ENCODE data around the gene SLCO2A1.

The SLCO2A1 gene

DNA sequence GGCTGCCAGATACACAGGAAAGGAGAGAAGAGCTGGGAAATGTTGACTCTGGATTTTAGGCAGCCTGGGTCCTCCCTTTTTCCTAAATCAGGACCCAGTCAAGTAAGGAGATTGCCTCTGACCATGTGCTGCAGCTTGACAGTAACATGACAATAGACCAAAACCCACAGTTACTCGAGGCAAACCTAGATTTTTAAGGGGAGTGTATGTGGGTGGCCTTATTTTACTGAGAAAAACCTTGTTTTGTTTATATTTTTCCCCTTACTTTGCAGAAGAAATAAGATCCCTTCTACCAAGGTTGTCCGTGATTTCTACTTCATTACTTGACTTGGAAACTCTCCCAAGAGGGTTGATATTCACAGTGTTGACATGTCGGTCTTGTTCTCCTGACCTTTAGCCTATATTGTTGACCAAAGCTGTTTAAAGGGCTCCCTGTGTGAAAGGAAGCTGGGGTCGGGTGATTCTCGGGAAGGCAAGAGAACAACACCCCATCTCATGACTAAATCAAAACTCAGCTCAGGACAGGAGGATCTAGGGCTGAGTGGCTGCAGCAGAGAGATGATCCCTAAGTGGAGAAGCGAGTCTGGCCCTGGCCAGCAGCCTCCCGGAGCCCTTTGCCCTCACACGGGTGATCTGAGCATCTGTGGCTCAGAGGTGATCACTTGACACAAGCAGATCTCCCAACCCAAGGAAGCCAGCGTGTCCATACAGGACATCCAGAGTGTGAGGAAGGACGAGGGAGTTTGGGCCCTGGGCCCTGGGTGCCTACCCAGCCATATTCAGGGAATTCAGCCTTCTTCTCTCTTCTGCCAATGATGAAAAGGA, 31.0 kb upstream of the SLCO2A1 start:
- DNase-seq (ENCODE audit: low read depth in 2 of 2): no peak

DNA sequence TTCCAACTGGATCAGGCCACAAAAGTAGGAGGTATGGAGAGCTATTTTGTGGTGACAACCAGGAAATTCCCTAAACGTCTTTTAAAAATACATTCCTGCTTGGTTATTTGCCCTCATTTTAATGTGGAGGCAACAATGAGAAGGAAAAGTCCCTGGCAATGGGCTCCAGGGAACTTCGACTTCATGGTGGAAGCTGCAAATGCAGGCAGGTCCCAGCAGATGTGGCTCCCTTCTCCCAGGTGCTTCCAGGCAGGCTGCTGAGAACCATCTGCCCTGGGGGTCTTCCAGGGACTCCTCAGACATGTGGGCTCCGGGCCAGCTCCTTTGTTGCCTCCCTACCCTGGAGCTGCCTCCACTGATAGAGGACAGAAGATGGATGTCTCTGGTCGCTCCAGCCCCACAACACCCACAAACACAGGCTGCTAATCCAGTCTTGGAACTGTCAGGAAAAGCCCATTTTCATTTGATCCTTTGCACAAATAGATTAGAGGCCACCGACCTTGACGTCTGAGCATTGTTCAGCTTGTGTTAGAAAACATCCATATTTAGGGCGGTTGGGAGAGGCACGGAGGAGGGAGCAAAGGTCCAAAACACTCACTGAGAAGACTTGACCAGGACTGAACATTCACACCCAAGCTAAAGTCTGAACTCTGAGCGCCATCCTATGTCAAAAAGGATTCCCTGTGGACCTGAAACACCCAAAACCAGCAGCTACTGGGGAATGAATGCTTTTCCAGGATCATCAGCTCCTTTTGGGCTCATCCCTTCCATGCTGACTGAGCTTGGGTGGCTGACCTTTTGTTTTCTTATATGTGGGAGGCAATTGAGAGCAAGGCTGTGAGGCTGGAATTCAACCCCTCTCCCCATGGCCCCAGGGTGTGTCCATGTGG, 30.2 kb upstream of the SLCO2A1 start:
- DNase-seq (ENCODE audit: low read depth in 2 of 2): no peak

DNA sequence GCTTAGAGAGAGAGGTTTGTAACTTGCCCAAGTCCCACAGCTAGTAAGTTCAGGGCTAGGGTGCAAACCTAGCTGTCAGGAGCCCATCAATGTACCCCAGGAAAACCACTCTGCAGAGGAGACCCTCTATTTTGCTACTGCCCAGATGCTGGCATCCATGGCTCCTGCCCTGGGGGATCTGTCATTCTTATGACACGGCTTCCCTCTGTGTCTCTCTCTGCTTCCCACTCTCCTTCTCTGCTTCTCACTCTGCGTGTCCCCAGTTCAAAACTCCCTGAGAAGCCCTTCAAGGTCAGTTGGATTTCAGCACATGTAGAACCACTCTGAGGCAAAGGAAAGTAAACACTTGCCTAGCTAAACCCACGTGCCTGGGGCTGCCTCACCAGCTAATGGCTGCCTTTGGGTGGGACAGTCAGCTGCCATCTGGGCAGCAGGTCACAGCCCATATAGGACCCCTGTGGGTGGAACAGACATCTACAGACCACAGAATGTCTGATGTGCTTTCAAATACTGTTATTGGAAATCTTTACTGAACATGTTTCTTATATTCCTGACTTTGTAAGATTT, 29.4 kb upstream of the SLCO2A1 start:
- DNase-seq (ENCODE audit: low read depth in 2 of 2): no peak

DNA sequence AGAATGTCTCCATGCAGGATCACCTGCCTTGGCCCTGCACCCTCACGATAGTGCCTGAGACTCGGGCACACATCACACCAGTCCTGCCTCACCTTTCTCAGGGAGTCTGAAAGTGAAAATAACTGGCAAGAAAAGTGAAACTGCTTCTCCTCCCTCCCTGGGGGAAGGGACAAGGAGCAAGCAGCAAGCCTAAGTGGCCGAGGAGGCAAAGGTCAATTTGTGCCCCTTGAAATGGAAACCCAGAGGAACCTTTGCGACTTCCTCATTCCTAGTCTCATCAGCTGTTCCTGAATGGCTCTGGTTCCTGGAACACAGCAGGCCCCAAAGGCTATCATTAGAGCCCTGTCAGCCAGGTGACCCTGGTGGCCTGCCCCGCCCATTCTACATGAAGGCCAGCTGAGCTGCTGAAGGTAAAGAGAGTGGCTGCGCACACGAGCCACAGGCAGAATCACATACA, 28.0 kb upstream of the SLCO2A1 start:
- no peak for DNase-seq (ENCODE audit: low read depth in 2 of 2)

DNA sequence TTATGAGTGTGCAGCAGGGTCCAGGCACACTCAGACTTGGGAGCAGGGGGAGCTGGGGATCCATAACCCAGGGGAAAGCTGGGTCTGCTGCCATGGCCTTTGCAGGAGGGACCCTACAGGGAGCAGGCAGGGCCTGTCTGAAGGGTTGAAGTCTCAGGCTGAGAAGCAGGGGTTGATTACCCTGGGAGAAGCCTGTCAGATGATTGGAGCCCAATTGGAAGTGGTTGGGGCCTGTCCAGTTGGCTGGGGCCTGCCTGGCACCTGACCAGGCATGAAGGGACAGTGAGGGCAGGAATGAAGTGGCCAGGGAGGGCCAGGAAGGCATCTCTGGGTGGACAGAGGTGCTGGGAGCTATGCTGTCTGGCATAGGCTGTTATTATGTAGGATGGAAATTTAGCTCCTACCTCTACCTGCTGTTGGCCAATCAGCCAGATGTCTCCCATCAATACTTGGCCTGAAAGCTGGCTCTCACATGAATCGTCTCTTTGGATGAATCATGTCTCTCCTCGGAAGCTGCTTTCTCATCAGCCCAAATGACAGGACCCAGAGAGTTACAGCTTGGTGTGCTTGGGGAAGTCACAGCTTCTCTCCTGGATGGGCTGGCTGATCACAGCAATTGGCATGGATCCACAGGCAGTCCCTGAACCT, 27.4 kb upstream of the SLCO2A1 start:
- no peak for DNase-seq (ENCODE audit: low read depth in 2 of 2)

DNA sequence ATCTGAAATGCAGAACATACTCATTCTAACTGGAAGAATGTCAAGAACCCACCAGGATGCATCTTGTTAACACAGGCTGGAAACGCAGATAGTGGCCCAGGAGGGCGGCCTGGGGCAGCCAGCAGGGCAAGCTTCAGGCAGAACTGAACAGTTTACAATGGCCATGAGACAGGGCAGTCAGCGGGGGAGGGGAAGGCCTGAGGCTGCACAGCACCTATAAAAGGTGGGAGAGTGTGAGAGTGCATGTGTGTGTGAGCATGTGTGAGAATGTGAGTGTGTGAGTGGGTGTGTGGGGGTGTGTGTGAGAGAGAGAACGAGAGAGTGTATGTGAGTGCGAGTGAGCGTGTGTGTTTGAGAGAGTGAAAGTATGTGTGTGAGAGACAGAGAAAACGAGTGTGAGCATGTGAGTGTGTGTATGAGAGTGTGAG, 26.8 kb upstream of the SLCO2A1 start:
- no peak for DNase-seq (ENCODE audit: low read depth in 2 of 2)

DNA sequence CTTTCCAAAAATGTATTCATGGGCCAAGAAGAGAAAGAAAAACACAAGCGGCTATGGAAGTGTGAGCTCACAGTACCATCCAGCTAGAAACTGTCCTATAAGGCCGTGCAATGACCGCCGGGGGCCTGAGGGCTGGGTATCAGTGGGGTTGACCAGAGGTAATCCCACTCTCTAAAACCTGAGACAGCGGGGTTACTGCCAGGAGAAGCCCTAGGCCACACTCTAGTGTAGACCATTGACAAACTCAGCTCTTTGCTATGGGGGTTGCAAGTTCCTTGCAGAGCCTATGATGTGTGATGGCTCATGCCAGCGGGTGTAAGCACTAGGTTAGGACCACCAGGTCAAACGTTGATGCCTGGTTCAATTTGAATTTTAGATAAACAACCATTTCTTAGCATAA, 25.9 kb upstream of the SLCO2A1 start:
- no peak for DNase-seq (ENCODE audit: low read depth in 2 of 2)

DNA sequence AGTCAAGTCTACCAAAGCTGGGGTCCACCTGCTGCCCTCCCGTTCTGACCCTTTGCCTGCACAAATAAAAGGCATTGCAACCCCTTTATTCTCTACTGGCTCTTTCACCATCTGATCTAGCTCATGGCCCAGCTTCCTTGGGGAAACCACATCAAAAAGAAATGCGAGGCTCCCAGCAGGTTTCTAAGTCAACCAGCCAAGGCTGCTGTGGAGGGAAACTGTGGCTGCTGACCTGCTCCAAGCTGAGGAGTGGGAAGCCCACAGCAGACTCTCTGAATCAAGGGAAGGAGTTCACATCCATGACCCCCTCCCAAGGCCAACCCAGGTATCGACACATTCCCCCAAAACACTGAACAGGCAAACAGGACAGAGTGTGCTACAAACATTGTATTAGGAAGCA, 25.2 kb upstream of the SLCO2A1 start:
- no peak for DNase-seq (ENCODE audit: low read depth in 2 of 2)

DNA sequence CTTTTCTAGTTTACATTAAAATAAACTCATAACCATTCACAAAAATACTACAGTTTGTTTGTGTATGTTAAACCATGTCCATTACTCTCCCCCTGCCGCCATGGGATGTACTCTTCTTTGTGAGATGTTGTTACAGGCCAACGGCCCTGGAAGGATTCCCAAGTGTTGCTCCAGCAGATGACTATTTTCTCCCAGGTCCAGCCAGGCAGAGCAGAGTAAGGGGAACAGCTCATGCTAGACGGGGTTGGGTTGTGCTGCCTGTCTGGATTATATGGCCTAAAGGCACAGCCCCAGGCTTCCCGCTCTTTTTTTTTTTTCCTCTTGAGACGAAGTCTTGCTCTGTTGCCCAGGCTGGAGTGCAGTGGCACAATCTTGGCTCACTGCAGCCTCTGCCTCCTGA, 24.5 kb upstream of the SLCO2A1 start:
- DNase-seq (ENCODE audit: low read depth in 2 of 2): no peak

DNA sequence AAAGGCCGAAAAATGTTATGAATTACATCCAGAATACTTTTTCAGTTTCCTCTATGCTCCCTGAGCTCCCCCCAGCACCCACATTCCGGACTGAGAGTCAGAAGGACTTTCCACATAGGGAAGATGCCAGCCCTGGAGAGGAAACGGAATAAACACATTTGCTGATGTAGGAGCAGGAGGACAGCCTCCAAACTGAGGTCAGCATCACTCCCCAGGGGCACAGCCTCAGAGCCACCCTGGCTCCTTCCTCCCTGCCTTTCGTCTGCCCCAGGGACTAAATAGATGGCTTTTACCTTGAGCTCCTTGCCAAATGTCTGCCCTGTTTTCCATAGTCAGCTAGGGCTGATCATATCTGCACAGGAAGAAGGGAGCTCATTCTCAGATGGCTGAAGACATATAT, 22.6 kb upstream of the SLCO2A1 start:
- no peak for DNase-seq (ENCODE audit: low read depth in 2 of 2)

DNA sequence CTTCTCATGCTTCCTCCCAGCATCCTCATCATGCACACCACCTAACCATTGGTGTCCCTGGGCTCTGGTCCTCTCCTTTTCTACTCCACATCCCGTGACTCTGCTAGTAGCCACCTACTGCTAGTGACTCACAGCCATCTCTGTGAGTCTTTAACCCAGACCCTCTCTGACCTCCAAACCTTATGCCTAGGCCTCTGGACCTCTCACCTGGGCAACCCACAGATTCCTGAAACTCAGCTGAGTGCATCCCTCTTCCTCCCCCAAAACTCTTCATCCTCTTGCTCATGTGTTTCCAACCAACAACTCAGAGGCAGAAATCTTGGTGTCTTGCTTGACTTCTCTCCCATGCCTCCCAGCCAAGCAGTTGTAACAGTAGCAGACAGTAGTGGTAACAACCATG, 20.0 kb upstream of the SLCO2A1 start:
- no peak for DNase-seq (ENCODE audit: low read depth in 2 of 2)

DNA sequence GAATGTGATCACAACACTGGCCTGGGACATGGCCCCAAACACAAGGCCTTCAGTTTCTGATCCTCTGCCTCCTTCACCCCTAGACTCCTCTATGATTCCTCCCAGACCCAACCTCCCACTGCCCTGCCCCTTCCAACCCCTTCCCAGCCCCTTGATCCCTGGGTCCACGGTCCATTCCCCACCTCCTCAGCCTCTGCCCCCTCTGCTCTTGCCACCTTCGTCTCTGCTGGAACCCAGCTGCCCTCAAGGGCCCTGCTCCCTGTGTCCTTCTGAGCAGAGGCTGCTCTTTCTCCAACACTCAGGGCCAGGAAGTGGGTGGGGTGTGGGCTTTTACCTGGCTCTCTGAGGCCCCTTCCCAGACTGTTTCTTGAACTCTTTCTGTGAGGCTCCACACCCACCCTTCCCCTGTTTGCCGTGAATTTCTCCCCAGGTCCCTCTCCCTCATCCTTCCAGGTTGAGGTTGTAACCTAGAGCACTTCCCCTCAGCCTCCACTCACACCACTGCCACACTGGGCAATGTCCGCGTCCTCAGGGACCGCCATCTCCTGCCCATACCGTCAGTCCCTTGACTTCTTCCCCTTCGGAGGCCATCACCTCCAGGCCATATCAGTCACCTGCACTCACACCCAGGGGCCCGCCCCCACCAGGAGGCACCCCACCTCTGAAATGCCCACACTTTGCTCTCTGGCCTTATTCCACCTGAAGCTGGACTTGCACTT, 18.7 kb upstream of the SLCO2A1 start:
- DNase-seq (ENCODE audit: low read depth in 2 of 2): no peak

DNA sequence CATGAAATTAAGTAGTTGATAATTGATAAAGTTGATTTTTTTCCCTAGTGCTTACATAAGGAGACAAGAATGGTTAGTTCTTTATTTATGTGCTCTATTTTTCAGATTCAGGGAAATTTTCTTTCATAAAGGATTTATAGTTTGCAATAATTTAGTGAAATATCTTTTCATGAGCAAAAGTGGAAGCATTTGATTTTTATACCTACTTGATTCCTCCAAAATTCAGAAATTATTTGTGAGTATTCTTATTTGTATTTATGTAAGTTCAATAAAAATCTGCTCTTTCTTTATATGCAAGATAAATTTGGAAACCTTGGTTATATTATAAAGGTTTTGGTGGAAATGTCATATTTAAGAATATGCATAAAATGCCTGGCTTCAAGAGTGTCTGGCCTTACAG, 14.7 kb upstream of the SLCO2A1 start:
- no peak for DNase-seq (ENCODE audit: low read depth in 2 of 2)

DNA sequence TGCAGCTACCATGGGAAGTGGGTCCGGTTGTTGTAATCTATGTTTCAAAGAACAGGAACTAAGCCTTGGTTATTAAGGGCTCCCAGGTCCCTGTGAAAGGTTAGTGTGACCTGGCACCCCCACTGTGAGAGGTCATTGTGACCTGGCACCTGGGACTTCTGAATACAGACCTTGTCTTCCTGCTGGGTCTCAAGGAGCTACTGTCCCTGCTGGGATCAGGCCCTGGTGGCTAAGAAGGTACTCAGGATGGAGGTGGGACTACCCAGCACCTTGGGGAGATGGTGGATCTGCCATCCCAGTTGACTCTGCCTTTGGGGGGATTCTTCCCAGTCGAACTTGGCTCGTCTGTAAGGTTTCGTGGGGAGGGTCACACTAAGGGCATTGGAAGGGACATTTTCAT, 10.3 kb upstream of the SLCO2A1 start:
- DNase-seq (ENCODE audit: low read depth in 2 of 2): no peak

DNA sequence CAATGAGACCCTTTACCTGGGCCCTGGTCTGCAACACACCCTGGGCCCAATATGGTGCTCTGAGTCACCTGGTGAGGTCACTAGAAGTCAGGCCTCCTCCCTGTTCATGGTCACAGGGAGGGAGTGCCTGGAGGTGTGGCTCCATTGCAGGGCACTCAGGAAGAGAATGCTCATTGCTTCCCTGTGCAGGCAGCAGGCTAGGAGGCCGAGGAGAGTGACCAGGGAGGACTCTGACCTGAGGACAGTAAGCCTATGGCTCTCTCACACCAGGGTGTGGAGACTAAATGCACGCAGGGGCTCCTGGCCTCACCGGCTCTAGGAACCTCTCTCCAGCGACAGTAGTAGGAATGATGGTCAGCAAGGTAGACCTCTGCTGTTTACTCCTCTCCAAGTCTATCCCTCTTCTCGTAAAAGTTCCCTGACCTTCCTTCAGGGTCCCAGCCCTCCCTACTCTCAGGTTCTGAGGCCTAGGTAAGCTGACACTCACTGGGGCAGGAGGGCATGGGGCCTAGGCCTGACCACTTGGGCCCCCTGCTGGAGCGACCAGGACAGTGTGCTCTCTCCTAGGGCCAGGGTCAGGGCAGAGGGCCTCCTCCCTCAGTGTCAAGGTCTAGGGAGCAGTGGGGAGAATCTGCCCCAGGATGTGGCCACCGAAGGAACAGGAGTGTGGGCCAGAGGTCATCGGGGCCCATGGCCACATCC, 9.6 kb upstream of the SLCO2A1 start:
- no peak for DNase-seq (ENCODE audit: low read depth in 2 of 2)

DNA sequence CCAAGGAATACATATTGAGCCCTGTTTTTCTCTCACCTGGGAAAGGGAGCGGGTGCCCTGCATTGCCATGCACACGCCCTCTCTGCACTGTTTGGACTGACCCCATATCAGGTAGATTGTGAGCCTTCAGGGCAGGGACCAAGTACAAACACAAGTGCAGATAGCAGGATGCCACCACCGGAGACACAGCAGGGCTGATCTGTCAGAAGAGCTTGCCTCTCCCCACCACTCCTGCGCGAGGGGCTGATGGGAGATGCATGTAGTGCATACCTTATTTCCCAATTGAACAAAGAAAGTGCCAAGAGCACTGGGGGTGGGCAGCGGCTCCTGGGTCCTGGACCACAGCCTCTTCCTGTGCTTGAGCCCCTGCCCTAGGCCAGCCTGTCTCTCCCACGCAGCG, 9.0 kb upstream of the SLCO2A1 start:
- DNase-seq (ENCODE audit: low read depth in 2 of 2): no peak

DNA sequence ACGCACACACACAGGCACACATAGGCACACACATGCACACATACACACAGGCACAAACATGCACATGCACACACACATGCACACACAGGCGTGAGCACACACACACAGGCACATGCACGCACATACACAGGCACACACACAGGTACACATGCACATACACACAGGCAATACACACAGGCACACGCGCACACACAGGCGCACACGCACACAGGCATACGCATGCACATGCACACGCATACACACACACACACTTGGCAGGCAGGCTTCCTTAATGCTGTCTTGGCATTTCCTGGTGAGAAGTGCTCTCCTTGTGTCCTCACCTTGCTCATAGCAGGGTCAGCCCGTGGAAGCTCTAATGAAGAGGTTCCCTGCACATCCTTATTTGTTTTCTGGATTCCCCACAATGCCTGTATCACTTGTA, 8.4 kb upstream of the SLCO2A1 start:
- DNase-seq (ENCODE audit: low read depth in 2 of 2): no peak

DNA sequence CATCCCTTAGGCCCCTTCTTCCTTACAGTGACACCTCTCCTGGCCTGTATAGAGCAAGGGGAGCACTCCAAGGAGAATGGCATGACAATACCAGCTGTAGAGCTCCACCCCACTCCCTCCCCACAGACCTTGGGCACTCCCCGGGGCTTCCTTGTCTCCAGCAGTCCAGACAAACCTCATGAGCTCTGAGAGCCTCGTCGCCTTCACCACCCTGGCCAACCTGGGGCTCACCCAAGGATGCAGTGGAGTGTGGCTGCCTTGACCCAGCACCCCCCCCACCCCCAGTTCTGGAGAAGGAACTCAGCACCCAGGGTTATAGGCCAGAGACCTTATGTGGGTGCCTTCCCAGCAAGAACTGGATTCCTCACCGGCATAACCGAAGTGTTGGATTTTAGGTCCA, 7.4 kb upstream of the SLCO2A1 start:
- DNase-seq (ENCODE audit: low read depth in 2 of 2): no peak

DNA sequence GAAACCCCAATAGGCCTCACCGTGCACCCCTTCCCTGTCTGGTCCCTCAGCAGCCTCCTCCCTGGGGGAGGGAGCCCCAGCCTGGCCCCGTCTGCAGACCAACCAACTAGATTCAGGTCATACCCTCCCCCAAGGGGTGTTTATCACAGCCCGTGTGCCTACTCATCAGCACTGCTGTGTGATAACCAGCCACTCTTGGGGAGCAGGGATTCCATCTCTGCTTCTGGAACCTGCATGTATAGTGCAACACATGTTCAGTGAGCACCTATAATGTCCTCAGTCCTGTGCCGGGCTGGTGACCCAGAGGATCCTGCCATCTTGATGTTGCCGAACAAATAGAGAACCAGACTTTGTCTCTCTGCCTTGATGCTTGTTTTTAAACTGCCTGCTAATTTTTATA, 6.6 kb upstream of the SLCO2A1 start:
- DNase-seq (ENCODE audit: low read depth in 2 of 2): no peak

DNA sequence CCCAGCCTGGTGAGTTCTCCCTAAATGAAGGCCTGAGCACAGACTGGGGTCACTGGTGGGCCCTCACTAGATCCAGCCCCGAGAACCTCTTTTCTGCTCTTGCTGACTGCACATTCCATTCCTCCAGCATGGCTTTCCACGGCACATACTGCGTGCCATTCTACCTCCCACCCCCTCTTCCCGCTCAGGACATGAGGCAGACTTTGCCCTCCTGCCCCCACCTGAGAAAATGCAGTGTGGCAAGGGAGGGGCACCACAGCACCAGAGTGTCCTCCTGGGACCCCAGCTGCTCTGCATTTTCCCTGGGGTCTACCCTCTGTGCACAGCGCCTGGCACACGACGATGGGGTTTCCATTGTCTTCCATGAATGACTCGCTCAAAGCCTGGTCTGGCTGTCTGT, 6.1 kb upstream of the SLCO2A1 start:
- DNase-seq (ENCODE audit: low read depth in 2 of 2): no peak
